HEK293 (cell line): ENCODE data around the gene POLA2.

Experiments
- CTCF ChIA-PET: fragments of 350-600 bp; formaldehyde crosslinking; extraction: SDS; loops from one replicate; lab custom pipeline; 2021; ENCODE audit warnings: antibody characterized with exemption; lab: Yijun Ruan, JAX
- POLR2A ChIA-PET: fragments of 300-600 bp; formaldehyde crosslinking; extraction: SDS; loops from one replicate; lab custom pipeline; 2020; ENCODE audit warnings: antibody characterized with exemption, inconsistent platforms; lab: Yijun Ruan, JAX
- H3K27ac ChIP-seq: fragments of 200-500 bp; sonication (Bioruptor generic); 2 replicates; pipeline ENCODE4 v1.5.1; 2014; ENCODE audit warnings: low read depth, low read length, control low read depth, inconsistent platforms; ENCODE audit errors: extremely low read depth
- H3K36me3 ChIP-seq, 2 experiments: fragments of 200-500 bp in 1 of 2; sonication (Bioruptor generic) in 1 of 2; 1 replicate in 1 of 2; 2 replicates in 1 of 2; pipeline ENCODE4 v1.5.1; 2014 to 2017; ENCODE audit warnings: inconsistent platforms in 2 of 2, low read length in 2 of 2; ENCODE audit not compliant: control insufficient read depth in 2 of 2, insufficient read depth in 1 of 2
- H3K4me1 ChIP-seq: fragments of 200-500 bp; sonication (Bioruptor generic); 2 replicates; pipeline ENCODE4 v1.5.1; 2014; ENCODE audit warnings: mild to moderate bottlenecking, low read length, inconsistent platforms; ENCODE audit not compliant: control insufficient read depth, insufficient read depth
- H3K4me3 ChIP-seq: 2 replicates; pipeline ENCODE4 v1.5.1; 2011; ENCODE audit warnings: low read depth, mild to moderate bottlenecking, control low read depth, low read length, moderate library complexity
- H3K9me3 ChIP-seq: fragments of 200-500 bp; sonication (Bioruptor generic); 2 replicates; pipeline ENCODE4 v1.5.1; 2014; ENCODE audit warnings: low read depth, low read length, inconsistent platforms; ENCODE audit not compliant: control insufficient read depth, insufficient read depth
- GLIS1 ChIP-seq: fragments of 450-650 bp; formaldehyde crosslinking; IDR thresholded peaks from 2 replicates; pipeline ENCODE4 v1.5.1; 2016; ENCODE audit warnings: missing biosample characterization, missing genetic modification characterization
- GLIS2 ChIP-seq: fragments of 450-650 bp; formaldehyde crosslinking; IDR thresholded peaks from 2 replicates; pipeline ENCODE4 v1.5.1; 2016; ENCODE audit warnings: missing biosample characterization, missing genetic modification characterization
- MZF1 ChIP-seq: fragments of 450-650 bp; formaldehyde crosslinking; IDR thresholded peaks from 2 replicates; pipeline ENCODE4 v1.5.1; 2017; ENCODE audit warnings: missing biosample characterization, missing genetic modification characterization, borderline replicate concordance
- ZBTB21 ChIP-seq: fragments of 450-650 bp; formaldehyde crosslinking; IDR thresholded peaks from 2 replicates; pipeline ENCODE4 v1.5.1; 2017; ENCODE audit warnings: missing biosample characterization, missing genetic modification characterization
- ZIC2 ChIP-seq: fragments of 450-650 bp; formaldehyde crosslinking; IDR thresholded peaks from 2 replicates; pipeline ENCODE4 v1.5.1; 2016; ENCODE audit warnings: missing biosample characterization, missing genetic modification characterization
- ZNF175 ChIP-seq: fragments of 450-650 bp; formaldehyde crosslinking; IDR thresholded peaks from 2 replicates; pipeline ENCODE4 v1.5.1; 2016; ENCODE audit warnings: missing biosample characterization, missing genetic modification characterization
- ZNF2 ChIP-seq: fragments of 450-650 bp; formaldehyde crosslinking; IDR thresholded peaks from 2 replicates; pipeline ENCODE4 v1.5.1; 2016; ENCODE audit warnings: missing biosample characterization, missing genetic modification characterization
- ZNF202 ChIP-seq: fragments of 450-650 bp; formaldehyde crosslinking; IDR thresholded peaks from 2 replicates; pipeline ENCODE4 v1.5.1; 2016; ENCODE audit warnings: missing biosample characterization, missing genetic modification characterization, borderline replicate concordance
- ZNF530 ChIP-seq: fragments of 450-650 bp; formaldehyde crosslinking; IDR thresholded peaks from 2 replicates; pipeline ENCODE4 v1.5.1; 2016; ENCODE audit warnings: low read depth, missing biosample characterization, missing genetic modification characterization
- ZNF600 ChIP-seq: fragments of 450-650 bp; formaldehyde crosslinking; IDR thresholded peaks from 2 replicates; pipeline ENCODE4 v1.5.1; 2016; ENCODE audit warnings: missing biosample characterization, missing genetic modification characterization
- ZNF654 ChIP-seq: fragments of 450-650 bp; formaldehyde crosslinking; IDR thresholded peaks from 2 replicates; pipeline ENCODE4 v1.5.1; 2016; ENCODE audit warnings: low read depth, missing biosample characterization, missing genetic modification characterization
- ZNF76 ChIP-seq: fragments of 450-650 bp; formaldehyde crosslinking; IDR thresholded peaks from 2 replicates; pipeline ENCODE4; 2016; ENCODE audit warnings: low read depth, missing biosample characterization, missing genetic modification characterization, borderline replicate concordance
- ZNF837 ChIP-seq: fragments of 450-650 bp; formaldehyde crosslinking; IDR thresholded peaks from 2 replicates; pipeline ENCODE4 v1.5.1; 2016; ENCODE audit warnings: missing biosample characterization, missing genetic modification characterization
- TF ChIP-seq, protein P1 (sequence below): fragments of 450-650 bp; formaldehyde crosslinking; IDR thresholded peaks from 2 replicates; pipeline ENCODE4 v1.5.1; 2016; ENCODE audit warnings: missing biosample characterization, missing genetic modification characterization
- TF ChIP-seq, protein P2 (sequence below): fragments of 450-650 bp; formaldehyde crosslinking; IDR thresholded peaks from 2 replicates; pipeline ENCODE4 v1.5.1; 2016; ENCODE audit warnings: missing biosample characterization, missing genetic modification characterization

POLA2 gene

DNA sequence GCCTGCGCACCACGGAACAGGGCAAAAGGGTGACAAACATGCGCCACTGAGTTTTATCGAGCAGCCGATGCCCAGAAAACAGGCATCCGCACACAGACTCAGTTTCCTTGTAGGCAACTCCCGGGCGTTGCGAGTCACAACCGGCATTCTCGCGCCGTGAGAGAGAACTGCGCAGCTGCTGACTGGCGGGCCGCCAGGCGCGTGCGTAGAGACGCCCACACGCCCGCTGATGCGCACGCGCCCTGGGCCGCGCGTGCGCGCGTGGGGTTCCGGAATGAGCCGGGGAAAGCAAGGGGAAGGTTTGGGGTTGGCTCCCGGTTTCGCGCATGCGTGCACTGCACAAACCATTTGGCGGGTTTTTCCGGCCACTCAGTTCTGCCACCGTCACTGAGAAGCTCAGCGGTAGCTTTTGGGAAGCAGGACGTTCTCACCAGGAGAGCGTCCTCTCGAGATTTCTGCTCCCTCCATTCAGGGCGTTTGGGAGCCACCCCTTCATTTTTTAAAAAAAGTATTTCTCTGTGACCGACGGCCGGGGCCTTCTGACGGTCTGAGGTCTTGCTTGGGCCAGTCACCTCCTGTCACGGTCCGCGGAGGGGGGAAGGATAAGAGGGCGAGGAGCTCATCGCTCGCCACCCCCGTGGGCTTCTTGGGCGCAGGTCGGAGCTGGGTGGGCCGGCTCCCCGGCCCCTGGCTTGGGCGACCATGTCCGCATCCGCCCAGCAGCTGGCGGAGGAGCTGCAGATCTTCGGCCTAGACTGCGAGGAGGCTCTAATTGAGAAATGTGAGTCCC, at the start of gene POLA2 (continued):
- TF ChIP-seq ZNF530 (tag by site-specific recombination) (no peak), ZNF654 (no peak), GLIS1 (tag by site-specific recombination) (no peak; the same call in 1 of the 2 replicates)
- TF ChIP-seq, all 188 proteins: peak for 22

DNA sequence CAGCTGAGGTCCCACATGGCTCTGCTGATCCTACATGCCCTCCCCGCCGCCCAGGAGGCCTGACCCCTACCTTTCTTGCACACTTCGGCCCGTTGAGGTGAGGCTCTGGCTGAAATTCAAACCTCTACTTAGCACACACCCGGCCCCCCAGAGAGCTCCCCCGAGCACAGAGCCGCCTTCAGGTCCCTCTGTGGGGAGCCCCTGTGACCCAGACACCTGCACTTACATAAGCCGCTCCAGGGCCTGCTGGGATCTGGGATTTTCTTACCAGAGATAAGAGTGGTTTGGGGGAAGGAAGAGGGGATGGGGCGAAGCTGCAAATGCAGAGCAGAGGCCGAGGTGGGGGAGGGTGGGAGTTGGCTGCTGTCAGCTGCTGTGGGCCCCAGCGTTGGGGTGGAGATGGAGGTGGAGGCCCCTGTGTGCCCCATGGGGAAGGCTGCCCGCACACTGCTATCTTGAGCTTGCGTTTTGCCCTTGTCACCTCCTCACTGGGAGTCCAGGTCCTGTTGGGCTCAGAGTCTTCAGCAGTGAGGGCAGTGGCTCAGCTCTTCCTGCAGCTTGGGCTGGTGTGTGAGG, 49.4 kb upstream of the POLA2 start:
- TF ChIP-seq ZNF2 (tag by site-specific recombination) (no peak), ZIC2 (tag by site-specific recombination) (peak; percentile 76; the same call in 1 of the 2 replicates), ZNF175 (tag by site-specific recombination) (no peak), GLIS2 (tag by site-specific recombination) (peak; percentile 19; the same call in 1 of the 2 replicates), ZNF600 (tag by site-specific recombination) (no peak), ZNF837 (no peak), GLIS1 (tag by site-specific recombination) (peak; percentile 86)
- TF ChIP-seq, protein P1, sequence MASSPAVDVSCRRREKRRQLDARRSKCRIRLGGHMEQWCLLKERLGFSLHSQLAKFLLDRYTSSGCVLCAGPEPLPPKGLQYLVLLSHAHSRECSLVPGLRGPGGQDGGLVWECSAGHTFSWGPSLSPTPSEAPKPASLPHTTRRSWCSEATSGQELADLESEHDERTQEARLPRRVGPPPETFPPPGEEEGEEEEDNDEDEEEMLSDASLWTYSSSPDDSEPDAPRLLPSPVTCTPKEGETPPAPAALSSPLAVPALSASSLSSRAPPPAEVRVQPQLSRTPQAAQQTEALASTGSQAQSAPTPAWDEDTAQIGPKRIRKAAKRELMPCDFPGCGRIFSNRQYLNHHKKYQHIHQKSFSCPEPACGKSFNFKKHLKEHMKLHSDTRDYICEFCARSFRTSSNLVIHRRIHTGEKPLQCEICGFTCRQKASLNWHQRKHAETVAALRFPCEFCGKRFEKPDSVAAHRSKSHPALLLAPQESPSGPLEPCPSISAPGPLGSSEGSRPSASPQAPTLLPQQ (tag by site-specific recombination): peak; percentile 31; the same call in 1 of the 2 replicates
- no peaks in the 10 kb centered on the region for H3K9me3 ChIP-seq
- H3K27ac ChIP-seq: no peak overlapping the region
- POLR2A ChIA-PET: no interaction called here
- no peak overlapping the region for H3K4me3 ChIP-seq
- peaks cover 0 to 43% of the 10 kb centered on the region in 2 experiments; a peak in 1 of 3 replicates for H3K36me3 ChIP-seq
- CTCF ChIA-PET: no interaction called here
- no peaks in the 10 kb centered on the region for H3K4me1 ChIP-seq

DNA sequence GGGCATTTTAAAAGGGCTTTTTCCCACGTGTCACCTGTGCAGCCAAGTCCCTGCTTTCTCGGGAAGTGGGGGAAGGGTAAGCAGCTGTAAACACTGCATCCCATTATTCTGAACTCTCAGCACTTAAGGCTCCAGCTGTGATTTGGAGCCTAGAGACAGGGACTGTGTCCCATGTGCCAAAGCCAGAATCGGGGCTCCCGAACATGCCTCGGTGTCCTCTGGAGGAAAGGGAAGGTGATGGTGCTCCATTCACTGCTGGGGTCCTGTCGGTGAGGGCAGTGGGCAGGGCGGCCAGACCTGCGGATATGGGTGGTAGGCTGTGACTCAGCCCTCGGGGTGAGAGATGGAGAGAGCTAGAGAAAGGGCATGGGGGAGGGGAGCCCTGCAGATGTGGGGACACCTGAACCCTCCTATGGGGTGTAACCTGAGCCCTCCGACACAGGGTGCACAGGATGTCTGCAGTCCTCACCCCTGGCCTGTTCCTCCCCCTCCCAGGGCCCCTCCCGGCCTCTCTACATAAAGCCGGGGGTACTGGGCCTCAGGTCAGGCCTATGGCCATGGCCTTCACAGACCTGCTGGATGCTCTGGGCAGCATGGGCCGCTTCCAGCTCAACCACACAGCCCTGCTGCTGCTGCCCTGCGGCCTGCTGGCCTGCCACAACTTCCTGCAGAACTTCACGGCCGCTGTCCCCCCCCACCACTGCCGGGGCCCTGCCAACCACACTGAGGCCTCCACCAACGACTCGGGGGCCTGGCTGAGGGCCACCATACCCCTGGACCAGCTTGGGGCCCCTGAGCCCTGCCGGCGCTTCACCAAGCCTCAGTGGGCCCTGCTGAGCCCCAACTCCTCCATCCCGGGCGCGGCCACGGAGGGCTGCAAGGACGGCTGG, 48.2 kb upstream of the POLA2 start:
- Histone ChIP-seq H3K9me3 (no peaks in the 10 kb centered on the region), H3K27ac (no peak overlapping the region), H3K4me3 (no peak overlapping the region), H3K4me1 (no peaks in the 10 kb centered on the region), H3K36me3 (peaks cover 0 to 34% of the 10 kb centered on the region in 2 experiments; a peak in 1 of 3 replicates)
- CTCF ChIA-PET: interaction anchor here (1.5 kb wide), 2 partner anchors 9 to 116 kb away, joined by 4 read pairs; no protein-coding TSS in a partner anchor
- POLR2A ChIA-PET: no interaction called here
- TF ChIP-seq ZBTB21 (tag by site-specific recombination) (no peak), ZNF76 (no peak), ZNF202 (tag by site-specific recombination) (no peak), MZF1 (tag by site-specific recombination) (no peak)
- TF ChIP-seq, protein P2, sequence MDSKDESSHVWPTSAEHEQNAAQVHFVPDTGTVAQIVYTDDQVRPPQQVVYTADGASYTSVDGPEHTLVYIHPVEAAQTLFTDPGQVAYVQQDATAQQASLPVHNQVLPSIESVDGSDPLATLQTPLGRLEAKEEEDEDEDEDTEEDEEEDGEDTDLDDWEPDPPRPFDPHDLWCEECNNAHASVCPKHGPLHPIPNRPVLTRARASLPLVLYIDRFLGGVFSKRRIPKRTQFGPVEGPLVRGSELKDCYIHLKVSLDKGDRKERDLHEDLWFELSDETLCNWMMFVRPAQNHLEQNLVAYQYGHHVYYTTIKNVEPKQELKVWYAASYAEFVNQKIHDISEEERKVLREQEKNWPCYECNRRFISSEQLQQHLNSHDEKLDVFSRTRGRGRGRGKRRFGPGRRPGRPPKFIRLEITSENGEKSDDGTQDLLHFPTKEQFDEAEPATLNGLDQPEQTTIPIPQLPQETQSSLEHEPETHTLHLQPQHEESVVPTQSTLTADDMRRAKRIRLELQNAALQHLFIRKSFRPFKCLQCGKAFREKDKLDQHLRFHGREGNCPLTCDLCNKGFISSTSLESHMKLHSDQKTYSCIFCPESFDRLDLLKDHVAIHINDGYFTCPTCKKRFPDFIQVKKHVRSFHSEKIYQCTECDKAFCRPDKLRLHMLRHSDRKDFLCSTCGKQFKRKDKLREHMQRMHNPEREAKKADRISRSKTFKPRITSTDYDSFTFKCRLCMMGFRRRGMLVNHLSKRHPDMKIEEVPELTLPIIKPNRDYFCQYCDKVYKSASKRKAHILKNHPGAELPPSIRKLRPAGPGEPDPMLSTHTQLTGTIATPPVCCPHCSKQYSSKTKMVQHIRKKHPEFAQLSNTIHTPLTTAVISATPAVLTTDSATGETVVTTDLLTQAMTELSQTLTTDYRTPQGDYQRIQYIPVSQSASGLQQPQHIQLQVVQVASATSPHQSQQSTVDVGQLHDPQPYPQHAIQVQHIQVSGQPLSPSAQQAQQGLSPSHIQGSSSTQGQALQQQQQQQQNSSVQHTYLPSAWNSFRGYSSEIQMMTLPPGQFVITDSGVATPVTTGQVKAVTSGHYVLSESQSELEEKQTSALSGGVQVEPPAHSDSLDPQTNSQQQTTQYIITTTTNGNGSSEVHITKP (tag by site-specific recombination): no peak
